ENCODE results near the gene PRR5L.

- TF ChIP-seq CTCF (IDR thresholded peaks at IDR 0.05) (no peak), ZFX (IDR thresholded peaks at IDR 0.05; ENCODE audit: borderline replicate concordance) (no peak)
Measured at GRCh38 chr11:36436589-36436988, 140.5 kb downstream of the PRR5L start.

Data from 22Rv1 (cell line).